RPMI8226 (cell line): ENCODE measurements around the gene SCP2D1.

Source experiments
- DNase-seq: peaks from one replicate; pipeline ENCODE4 v3.0.0-alpha.2; 2015

SCP2D1 gene

DNA sequence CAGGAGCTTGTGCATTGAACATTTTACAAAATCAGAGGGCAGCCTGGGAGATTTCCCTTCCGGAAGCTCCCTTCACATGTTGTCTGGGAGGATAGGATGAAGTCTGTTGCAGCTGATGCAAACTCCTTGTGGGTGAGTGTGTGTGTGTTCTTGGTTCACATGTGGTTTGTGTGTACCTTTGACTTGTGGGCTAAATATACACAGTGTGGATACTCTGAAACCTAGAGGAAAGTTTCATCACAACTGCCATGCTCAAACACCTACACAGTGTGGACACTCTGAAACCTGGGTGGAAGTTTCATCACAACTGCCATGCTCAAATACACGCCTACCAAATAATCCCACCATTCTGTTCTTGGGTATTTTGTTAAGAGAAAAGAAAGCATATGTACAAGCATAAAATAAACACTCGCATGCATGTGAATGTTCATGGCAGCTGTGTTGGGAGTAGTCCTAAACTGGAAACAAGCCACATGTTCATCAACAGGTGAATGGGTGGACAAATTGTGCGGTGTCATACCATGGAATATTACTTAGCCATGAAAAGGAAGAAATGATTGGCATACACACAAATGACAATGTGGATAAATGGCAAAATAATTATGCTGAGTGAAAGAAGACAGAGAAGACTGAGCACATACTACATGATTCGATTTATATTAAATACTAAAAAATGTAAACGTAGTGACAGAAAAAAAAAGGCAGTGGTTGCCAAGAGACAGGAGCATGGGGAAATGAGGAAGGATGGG lies 1.8 kb downstream of the SCP2D1 start:
- no peak for DNase-seq

DNA sequence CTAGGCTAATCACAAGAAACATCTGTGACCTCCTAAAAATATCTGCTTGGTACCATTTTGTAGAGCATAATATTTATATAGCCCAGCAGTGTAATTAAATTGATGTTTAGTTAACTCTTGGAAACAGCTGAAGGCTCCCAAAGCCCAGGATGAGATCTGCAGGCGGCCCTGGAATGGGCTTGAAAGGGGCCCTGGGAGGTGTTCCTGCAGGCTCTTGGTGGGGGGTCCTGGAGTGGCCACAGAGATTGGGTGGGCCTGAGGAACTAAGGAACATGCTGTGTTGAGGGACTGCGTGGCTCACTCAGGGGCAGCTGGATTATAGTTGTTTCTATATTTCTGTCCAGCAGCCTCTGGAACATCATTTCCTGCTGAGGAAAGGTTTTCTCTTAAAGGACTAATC lies 9.2 kb downstream of the SCP2D1 start:
- no peak for DNase-seq

DNA sequence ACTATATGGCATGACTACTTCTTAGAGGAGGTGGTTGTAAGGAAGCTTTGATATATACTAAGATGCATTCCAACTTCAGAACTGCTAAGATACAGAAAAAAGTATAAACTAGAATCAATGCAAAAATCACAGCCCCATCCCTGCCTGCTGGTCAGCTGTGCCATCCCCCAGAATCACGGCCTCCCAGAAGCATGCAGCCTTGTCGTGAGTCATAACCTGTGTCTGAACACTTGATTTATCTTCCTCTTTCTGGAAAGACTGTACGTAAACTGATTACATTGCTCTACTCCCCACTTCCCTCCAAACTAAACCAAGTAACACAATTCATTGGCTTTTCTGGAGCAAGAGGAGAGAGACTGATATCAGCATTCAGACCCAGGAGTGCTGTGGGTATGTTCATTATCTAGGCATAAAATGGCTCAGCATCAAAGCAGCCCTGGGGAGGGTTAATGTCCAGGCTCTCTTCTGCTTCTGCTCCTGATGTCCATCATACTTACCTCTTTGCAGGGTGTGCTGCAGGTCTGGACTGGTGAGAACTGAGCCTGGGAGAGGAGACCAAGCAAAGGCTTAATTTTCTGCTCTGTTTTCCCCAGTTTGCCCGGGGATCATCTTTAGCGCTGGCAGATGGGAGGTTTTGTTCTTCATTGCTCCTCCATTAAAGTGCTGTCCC lies 18.4 kb downstream of the SCP2D1 start:
- DNase-seq, result no peak

DNA sequence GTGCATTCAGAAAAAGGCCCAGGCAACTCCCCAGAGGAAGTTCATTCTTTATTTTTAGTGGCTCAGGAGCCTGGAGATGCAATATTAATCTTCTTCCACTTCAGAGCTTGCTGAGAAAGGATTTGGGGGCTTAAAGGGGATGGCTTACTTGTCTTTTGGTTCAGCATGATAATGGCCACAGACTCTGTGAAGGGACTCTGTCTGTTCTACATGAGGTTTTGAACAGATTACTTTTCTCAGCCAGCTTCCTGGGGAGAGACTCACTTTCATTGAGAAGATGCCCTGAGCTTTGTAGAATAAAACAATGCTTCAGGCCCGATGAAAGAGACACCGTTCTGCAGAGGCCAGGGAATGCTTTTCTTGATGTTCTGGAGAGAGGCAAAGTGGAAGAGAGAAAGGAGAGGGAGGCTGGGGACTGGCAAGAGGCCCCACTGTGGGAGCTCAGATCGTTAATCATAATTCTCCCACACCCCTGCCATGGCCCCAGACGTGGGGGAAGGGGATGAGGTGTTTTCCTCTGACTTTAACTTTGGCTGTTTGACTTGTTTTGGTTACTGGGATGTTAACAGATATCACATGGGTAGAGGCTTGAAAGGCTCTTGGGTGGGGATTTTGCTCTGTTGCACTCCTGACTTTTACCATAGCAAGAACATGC lies 19.1 kb downstream of the SCP2D1 start:
- DNase-seq, result no peak

DNA sequence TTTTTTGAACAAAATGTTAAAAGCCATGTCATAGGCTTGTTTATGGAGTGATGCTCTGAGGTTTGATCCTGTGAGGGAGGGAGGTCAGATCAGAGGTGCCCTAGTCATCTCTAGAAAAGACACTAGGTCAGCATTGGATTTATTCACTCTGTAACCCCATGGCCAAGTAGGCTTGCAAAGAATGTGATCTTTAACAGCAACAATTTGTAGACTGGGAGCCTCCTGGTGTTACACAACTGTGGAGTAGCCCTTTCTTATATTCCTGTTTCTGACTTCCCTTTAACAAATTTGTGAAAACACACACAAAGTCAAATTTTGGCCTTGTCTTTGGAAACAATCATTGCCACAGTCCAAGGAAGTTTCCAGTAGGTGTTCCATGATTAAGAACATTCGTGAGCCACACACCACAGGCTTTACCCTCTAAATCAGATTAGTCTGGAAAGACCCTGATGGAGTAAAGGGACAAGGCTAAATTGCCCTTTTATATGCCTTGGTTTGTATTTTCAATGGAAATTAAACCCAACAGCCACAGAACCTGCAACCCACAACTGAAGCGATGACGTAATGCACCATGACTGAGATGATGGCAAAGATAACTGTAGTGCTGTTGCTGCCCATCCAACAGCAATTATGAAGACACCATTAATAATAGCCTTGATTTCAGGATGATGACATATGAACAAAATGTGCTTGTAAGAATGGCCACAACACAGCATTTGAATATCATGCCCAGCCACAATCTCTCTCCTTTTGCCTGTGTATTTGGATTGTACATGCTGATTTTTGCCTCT lies 22.1 kb downstream of the SCP2D1 start:
- DNase-seq, result no peak

DNA sequence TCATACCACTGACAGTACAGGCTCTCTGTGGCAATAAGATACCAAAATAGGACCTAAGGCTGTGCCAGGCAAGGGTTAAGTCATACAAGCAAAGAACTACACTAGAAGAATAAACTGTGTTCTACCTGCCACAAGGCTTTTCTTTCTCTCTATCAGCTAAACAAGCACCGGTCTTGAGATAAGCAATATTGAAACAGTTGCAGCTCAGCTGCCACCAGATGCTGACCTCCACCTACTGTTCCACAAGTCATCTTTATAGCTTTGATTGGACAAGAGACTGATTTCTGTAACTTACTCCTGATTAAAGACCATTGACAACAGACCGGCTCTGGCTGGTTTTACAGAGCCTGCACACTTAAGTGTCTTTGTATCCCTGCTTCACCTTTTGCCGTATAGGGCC lies 24.1 kb downstream of the SCP2D1 start:
- no peak for DNase-seq

DNA sequence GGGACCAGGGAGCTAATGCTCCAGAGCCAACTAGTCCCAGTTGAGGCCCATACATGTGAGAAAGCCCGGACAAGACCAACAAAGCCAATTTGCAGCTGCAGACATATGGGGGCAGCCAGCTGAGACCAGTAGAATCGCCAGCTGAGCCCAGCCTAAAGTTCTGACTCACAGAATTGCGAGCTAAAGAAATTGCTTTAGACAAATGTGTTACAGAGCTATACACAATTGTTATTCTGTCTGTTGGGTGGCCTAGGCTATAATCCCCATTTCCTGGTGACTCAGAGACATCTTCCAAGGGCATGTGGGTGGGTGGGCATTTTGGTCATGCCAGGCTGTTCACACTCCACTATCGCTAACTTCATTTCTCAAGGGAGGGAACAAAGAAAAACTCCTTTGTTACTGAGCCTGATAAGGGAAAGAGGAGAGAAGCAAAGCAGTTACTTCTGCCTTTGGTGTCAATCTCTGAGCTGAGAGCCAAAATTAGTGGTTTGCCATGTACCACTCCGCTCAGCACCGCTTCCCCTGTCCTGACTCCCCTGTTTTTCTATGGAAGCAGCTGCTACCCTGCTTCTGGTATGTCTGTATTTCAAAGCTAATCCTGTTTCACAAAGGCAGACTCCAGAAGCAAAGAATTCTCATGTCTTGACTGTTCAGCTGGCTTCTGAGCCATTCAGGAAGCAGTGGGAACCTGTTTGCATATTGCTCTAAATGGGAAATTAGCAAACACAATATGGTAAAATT lies 26.1 kb downstream of the SCP2D1 start:
- DNase-seq, result no peak

DNA sequence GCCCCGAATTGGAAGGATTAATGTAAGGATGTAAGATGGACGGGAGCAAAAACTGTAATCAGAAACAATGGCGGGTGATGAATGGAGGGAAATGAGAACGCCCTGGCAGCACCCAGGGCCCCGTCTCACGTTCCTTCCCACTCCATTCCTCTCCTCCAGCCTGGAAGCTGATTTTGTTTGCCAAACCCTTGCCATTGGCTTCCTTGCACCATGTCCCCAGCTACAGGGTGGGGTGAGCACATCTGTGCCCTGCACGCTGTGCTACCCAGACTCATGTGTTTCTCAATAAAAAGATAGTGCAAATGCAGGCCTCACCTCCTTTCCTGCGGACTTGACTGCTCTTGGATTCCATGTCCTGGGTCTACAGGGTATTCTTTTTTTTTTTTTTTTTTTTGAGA lies 26.7 kb downstream of the SCP2D1 start:
- no peak for DNase-seq

DNA sequence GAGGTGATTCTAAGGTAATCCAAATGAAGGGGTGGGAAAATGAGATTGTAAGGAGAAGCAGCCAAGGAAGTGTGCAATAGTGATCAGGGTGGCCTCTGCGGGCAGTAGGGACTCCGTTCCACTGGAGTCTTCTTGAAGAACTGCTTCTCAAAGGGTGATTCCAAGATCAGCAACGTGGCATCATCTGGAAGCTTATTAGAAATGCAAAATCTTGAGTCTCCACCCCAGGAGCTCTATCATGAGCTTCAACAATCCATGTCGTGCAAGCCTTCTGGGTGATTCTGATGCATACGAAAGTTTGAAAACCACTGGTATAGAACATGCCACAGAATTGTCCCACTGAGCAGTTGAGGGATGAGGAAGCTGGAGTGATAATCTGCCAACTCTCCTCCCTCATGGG lies 31.4 kb downstream of the SCP2D1 start:
- no peak for DNase-seq

DNA sequence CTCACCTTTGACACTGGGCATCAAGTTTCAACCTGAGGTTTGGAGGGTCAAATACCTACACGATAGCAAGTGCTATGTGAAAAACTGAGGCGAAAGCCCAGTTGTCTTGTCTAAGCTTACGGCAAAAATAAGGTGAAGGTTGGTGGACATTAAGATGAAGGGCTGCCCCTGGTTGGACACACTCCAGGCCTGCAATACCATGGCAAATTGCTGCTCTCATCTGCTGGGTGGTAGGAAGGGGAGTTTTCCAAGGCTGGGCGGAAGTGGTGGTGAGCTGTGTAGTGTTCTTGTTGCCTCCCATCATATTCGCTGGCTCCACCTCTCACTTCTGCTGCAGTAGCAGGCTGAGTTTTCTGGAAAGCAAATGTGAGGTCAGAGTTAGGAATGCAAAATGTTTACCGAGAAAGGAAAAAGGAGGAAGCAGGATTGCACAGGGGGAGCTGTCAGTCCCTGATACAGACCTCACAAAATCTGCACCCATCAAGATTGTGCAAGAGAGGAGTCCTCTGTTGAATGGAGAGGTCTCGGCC lies 33.7 kb downstream of the SCP2D1 start:
- no peak for DNase-seq

DNA sequence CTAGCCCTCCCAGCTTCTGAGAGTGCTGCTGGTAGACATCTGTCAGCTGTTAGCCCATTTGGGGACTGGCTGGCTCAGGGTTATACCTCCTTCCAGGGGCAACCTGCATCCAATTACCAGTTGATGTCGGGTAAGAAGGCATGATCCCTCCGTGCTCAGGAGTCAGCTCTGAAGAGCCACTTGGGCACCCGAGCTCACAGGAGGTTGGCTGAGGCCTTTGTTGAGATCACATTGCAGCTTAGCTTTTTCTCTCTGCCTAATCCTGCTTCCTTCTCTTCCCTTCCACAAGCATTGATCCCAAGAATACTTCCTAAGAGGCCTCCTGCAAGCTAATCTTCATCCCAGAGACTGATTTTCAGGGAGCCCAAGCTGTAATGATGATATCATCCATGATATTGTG lies 35.5 kb downstream of the SCP2D1 start:
- DNase-seq, result no peak

DNA sequence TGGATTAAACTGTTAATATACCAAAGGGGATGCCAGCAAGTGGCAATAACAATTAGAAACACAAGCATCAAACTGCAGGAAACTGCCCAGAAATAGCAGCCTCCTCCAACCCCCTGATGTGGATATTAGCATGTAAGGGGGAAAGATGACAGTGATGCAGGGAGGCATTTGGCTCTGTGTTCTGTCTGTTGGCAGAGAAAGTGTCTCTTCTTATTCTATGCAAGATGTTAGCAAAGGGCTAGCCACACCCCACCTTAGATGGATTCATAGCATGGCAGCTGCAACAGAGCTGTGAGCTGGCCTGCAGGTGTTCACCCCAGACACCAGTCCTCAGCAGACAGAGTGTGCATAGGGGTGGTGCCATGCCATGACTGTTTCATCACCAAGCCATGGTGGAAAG lies 38.0 kb downstream of the SCP2D1 start:
- no peak for DNase-seq

DNA sequence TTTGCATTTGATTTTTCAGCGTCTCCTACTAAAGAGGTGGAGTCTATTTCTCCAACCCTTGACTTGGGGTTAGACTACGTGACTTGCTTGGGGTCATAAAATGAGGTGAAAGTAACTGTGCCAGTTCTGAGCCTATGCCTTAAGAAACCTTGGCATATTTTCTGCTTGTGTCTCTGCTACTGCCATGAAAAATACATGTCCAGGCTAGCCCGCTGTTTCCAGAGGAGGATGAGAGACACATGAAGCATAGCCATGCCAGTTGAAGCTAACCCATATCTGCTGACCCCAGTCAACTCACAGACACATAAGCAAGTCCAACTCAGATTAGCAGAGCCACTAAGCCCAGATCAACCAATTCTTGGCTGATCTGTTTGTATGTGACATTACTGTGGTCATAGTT lies 38.7 kb downstream of the SCP2D1 start:
- no peak for DNase-seq

DNA sequence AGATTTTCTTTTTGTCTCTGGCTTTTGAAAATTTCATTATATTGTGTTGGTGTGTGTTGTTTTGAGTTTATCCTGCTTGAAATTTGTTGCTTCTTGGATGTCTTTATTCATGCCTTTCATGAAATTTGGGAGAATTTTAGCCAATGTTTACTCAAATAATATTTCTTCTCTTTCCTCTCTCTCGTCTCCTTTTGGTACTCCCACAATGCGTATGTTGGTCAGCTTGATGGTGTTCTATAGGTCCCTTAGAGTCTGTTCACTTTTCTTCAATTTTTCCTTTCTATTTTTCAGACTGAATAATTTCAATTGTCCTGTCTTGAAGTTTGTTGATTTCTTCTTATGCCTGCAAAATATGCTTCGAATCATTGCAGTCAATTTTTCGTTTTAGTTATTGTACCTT lies 39.6 kb downstream of the SCP2D1 start:
- no peak for DNase-seq

DNA sequence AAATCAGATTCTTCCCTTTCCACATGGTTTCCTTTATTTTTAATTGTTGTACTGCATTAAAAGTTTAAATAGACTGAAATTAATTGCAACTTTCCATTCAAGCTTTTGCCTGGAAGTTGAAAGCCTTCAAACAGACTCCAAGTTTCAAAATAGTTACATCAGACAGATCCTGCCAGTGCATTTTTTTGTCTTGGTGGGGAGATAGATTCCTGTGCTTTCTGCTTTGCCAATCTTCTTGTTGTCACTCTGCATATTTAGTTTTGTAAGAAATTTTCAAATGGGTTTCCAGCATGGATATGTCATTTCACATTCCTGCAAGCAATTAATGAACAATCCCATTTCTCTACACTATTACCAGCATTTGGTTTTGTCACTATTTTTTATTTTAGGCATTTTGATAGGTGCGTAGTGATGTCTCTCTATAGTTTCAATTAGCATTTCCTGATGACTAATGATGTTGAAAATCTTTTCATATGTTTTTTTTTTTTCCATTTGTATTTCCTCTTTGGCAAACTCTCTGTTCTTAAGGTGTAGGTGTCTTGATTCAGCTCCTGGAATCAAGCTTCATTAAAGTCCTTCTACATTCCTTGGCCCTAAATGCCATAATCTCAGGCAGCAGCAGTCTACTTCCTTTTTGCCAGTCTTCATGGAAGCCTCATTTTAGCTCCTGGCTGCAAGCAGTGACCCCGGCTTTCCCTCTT lies 40.5 kb downstream of the SCP2D1 start:
- no peak for DNase-seq

DNA sequence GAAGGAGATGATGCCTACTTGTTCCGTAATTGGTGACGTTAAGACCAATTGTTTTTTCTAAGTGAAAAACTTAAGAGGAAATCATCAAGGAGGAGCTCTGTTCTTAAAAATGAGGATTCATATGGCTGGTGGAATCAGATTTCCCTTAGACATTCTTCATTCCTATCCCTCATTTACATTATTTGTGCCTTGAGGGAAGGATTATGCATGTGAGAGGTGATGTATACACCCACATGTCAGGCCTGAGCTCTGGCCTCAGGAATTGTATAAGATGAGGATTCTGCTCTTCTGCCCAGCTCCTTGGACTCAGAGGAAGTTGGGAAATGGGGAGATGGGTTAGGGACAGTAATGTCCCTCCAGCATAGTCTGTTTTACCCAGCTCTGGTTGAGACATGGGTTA lies 42.3 kb downstream of the SCP2D1 start:
- DNase-seq, result no peak

DNA sequence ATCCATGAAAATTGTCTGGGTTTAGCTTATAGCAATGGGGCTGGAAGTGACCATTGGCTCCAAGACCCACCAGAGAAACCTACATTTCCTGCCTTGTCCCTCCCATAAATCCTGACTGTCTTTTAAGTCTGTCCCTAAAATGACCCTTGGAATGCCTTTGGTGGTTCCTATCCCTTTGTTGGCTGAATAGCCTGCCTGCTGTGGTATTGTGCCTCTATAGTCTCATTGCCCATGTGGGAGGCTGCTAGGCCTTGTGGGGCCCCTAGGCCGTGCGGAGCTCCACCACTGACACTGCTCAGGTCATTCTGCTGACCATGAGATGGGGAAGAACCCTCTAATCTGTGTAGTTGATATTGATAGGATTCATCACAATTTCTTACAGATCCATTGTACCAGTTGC lies 43.3 kb downstream of the SCP2D1 start:
- no peak for DNase-seq

DNA sequence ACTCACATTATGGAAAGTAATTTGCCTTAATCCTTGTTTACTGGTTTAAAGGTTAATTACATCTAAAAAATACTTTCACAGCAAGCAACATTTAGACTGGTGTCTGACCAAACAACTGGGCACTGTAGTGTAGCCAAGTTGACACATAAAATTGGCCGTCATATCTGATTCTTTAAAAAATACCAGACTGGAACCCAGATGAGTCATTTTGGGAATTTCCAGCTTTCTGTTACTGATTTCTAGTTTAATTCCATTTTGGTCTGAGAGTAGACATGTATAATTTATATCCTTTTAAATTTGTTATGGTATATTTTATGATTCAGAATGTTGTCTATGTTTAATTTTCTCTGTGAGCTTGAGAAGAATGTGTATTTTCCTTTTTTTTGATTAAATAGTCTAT lies 44.1 kb downstream of the SCP2D1 start:
- DNase-seq, result no peak

DNA sequence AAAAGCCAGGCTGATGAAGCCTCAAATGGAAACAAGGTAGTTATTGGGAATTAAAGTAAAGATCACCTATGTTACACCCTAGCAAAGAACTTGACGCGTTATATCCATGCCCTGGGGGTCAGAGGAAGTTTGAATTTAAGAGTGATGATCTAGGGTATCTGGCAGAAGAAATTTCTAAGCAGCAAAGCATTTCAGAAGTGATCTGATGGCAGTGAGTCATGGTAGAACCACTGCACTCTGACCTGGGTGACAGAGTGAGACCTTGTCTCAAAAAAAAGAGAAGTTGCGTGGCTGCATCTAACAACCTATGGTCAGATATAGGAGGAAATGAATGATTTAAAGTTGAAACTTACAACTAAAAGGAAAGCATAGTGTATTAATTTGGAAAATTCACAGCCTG lies 45.2 kb downstream of the SCP2D1 start:
- DNase-seq, result no peak
